RWPE2 (cell line): ENCODE results near the gene TSHZ1.

Source experiments
- ATAC-seq: fragments of 200-7000 bp; cut with Tn5 transposase; 3 replicates; pipeline ENCODE4 v1.9.1; 2021; ENCODE audit warnings: low read depth
- DNase-seq: peaks from one replicate; pipeline ENCODE4 v3.0.0-alpha.2; 2020; ENCODE audit warnings: low spot score
- H3K27ac ChIP-seq: fragments of 450-650 bp; 2 replicates; pipeline ENCODE4 v1.5.1; 2017; ENCODE audit warnings: mild to moderate bottlenecking; ENCODE audit not compliant: poor library complexity, severe bottlenecking
- H3K27me3 ChIP-seq: fragments of 250-450 bp; sonication (Bioruptor Pico); 2 replicates; pipeline ENCODE4 v1.5.1; 2021; ENCODE audit warnings: mild to moderate bottlenecking, moderate library complexity; ENCODE audit not compliant: insufficient read depth, poor library complexity, severe bottlenecking
- H3K36me3 ChIP-seq: fragments of 250-450 bp; sonication (Bioruptor Pico); 2 replicates; pipeline ENCODE4 v1.5.1; 2020; ENCODE audit warnings: low read depth, mild to moderate bottlenecking, moderate library complexity
- H3K4me1 ChIP-seq: fragments of 250-450 bp; sonication (Bioruptor Pico); 2 replicates; pipeline ENCODE4 v1.5.1; 2021; ENCODE audit warnings: mild to moderate bottlenecking, moderate library complexity; ENCODE audit not compliant: insufficient read depth, poor library complexity, severe bottlenecking
- H3K4me3 ChIP-seq: fragments of 250-450 bp; sonication (Bioruptor Pico); 2 replicates; pipeline ENCODE4 v1.5.1; 2021; ENCODE audit warnings: mild to moderate bottlenecking, moderate library complexity; ENCODE audit not compliant: severe bottlenecking
- H3K9me3 ChIP-seq: fragments of 250-450 bp; sonication (Bioruptor Pico); 2 replicates; pipeline ENCODE4 v1.5.1; 2021; ENCODE audit warnings: mild to moderate bottlenecking, moderate library complexity; ENCODE audit not compliant: severe bottlenecking
- CTCF ChIP-seq: fragments of 450-650 bp; IDR thresholded peaks from one replicate; pipeline ENCODE4 v1.5.1; 2017; ENCODE audit warnings: mild to moderate bottlenecking, moderate library complexity; ENCODE audit not compliant: poor library complexity, severe bottlenecking

The TSHZ1 gene

GRCh38 chr18:75209951-75210258 is 692 bp upstream of the TSHZ1 start:
- no peak for DNase-seq
- H3K4me1 ChIP-seq, result peaks cover 31% of the 10 kb centered on the region
- no peaks in the 10 kb centered on the region for H3K36me3 ChIP-seq
- peak overlapping the region; percentile 96 for H3K4me3 ChIP-seq
- no peak for TF ChIP-seq CTCF
- H3K27ac ChIP-seq, result peak overlapping the region; percentile 96
- ATAC-seq, result no peak; the same call in 2 of the 3 replicates
- H3K27me3 ChIP-seq, result no peaks in the 10 kb centered on the region
- H3K9me3 ChIP-seq, result no peaks in the 10 kb centered on the region

GRCh38 chr18:75211002-75211621 is 515 bp downstream of the TSHZ1 start:
- Histone ChIP-seq H3K27me3 (no peaks in the 10 kb centered on the region), H3K4me3 (peak overlapping the region; percentile 96), H3K36me3 (no peaks in the 10 kb centered on the region), H3K4me1 (peaks cover 31% of the 10 kb centered on the region), H3K27ac (peak overlapping the region; percentile 96), H3K9me3 (no peaks in the 10 kb centered on the region)
- ATAC-seq, result no peak
- no peak for TF ChIP-seq CTCF
- no peak for DNase-seq

- Histone ChIP-seq H3K27ac (no peak overlapping the region), H3K36me3 (no peaks in the 10 kb centered on the region), H3K4me3 (peak overlapping the region; percentile 96), H3K9me3 (no peaks in the 10 kb centered on the region), H3K4me1 (peaks cover 28% of the 10 kb centered on the region), H3K27me3 (no peaks in the 10 kb centered on the region)
- ATAC-seq (no peak), DNase-seq (no peak)
- no peak for TF ChIP-seq CTCF
These were observed 992 bp downstream of the TSHZ1 start for GRCh38 chr18:75211626-75211952.

GRCh38 chr18:75211953-75212750 is 1.6 kb downstream of the TSHZ1 start:
- Histone ChIP-seq H3K4me1 (peaks cover 23% of the 10 kb centered on the region), H3K4me3 (peak overlapping the region; percentile 96), H3K36me3 (no peaks in the 10 kb centered on the region), H3K27me3 (no peaks in the 10 kb centered on the region), H3K9me3 (no peaks in the 10 kb centered on the region), H3K27ac (no peak overlapping the region)
- ATAC-seq (no peak), DNase-seq (no peak)
- no peak for TF ChIP-seq CTCF

GRCh38 chr18:75212751-75213090 is 2.1 kb downstream of the TSHZ1 start:
- Histone ChIP-seq H3K9me3 (no peaks in the 10 kb centered on the region), H3K36me3 (no peaks in the 10 kb centered on the region), H3K4me1 (peaks cover 21% of the 10 kb centered on the region), H3K27me3 (no peaks in the 10 kb centered on the region), H3K27ac (no peak overlapping the region), H3K4me3 (peak overlapping the region; percentile 96)
- no peak for TF ChIP-seq CTCF
- ATAC-seq (no peak), DNase-seq (no peak)
